Tibial nerve (tissue), 4 donors: Measurements from ENCODE around the gene ARHGEF33. TPM values are rescaled to one million over a fixed set of nuclear protein-coding genes. Genes with fewer than 3 reads are reported as not detected.
A peak's percentile ranks its signal among the peaks of the same experiment; 100 is the strongest.

ENCODE experiments used
- DNase-seq, 2 donors: peaks; one replicate each; pipeline ENCODE4 v3.0.0-alpha.2; 2019; ENCODE audit warnings: low spot score in 2 of 2
- H3K27ac ChIP-seq, 4 donors: fragments of 200-600 bp; sonication (generic) in 3 of 4; one replicate each; pipeline ENCODE4 v1.5.1; 2017 to 2019; ENCODE audit warnings: mild to moderate bottlenecking in 1 of 4
- H3K27me3 ChIP-seq, 2 donors: fragments of 200-600 bp; sonication (generic) in 1 of 2; one replicate each; pipeline versions ENCODE4 v1.5.1 to v1.6.0; 2017 to 2019
- H3K36me3 ChIP-seq, 3 donors: fragments of 200-600 bp; sonication (generic); one replicate each; pipeline ENCODE4 v1.5.1; 2018 to 2019
- H3K4me1 ChIP-seq, 4 donors: fragments of 200-600 bp; sonication (generic) in 3 of 4; one replicate each; pipeline ENCODE4 v1.5.1; 2017 to 2019
- H3K4me3 ChIP-seq, 4 donors: fragments of 200-600 bp; sonication (generic) in 3 of 4; one replicate each; pipeline ENCODE4 v1.5.1; 2017 to 2019; ENCODE audit warnings: mild to moderate bottlenecking in 1 of 4, moderate library complexity in 1 of 4
- H3K9me3 ChIP-seq, 4 donors: fragments of 200-600 bp; sonication (generic) in 3 of 4; one replicate each; pipeline ENCODE4 v1.5.1; 2017 to 2019
- EP300 ChIP-seq, 2 donors: sonication (generic); formaldehyde crosslinking; IDR thresholded peaks; one replicate each; pipeline ENCODE4 v1.6.1; 2017; ENCODE audit warnings: antibody characterized with exemption in 2 of 2, mild to moderate bottlenecking in 1 of 2
- POLR2A ChIP-seq, 2 donors: fragments of 450-650 bp; IDR thresholded peaks; one replicate each; pipeline ENCODE4 v1.6.1; 2017; ENCODE audit warnings: antibody characterized with exemption in 2 of 2, mild to moderate bottlenecking in 2 of 2, moderate library complexity in 2 of 2
- WGBS, 2 donors: methylation state at CpG; one replicate each; pipeline ENCODE4 v1.1.5; 2018; 5-methylcytosine and 5-hydroxymethylcytosine counted together
- total RNA-seq, 4 donors: library from RNA; depleted of rRNA; stranded (reverse); fragments of >200 nt; gene quantifications; one replicate each; pipeline ENCODE4 v1.1.0, GENCODE V29; 2016
- TF ChIP-seq, protein P1 (sequence below), 5 experiments: fragments of 200-600 bp in 3 of 5; fragments of 450-650 bp in 2 of 5; sonication (generic) in 3 of 5; IDR thresholded peaks; one replicate each; pipeline ENCODE4 v1.5.1; 2016 to 2019; ENCODE audit warnings: antibody characterized with exemption in 5 of 5, mild to moderate bottlenecking in 3 of 5, moderate library complexity in 2 of 5

The ARHGEF33 gene
- total RNA-seq, 4 donors from 2014 or later = 2.5 to 9.3 (median 4.1) TPM

DNA sequence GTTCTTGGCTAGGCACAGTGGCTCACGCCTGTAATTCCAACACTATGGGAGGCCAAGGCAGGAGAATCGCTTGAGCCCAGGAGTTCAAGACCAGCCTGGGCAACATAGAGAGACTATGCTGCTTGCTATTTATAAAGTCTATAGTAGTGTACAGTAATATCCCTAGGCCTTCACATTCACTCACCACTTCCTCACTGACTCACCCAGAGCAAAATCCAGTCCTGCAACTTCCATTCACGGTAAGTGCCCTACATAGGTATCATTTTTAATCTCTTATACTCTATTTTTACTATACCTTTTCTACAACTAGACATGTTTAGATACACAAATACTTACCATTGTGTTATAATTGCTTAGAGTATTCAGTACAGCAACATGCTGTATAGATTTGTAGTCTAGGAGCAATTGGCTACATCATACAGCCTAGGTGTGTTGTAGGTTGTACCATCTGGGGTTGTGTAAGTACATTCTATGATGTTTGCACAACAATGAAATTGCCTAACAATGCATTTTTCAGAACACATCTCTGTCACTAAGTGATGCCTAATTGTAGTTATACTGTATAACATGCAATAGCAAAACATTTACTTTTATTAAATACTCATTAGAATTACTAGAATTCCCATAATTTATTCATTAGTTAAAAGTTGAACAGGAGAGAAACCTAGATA is 22.8 kb upstream of the ARHGEF33 start:
- Histone ChIP-seq H3K36me3 (peaks cover 0 to 46% (median 0%) of the 10 kb centered on the region in 3 donors), H3K27me3 (no peaks in the 10 kb centered on the region), H3K27ac (no peak overlapping the region), H3K4me1 (no peaks in the 10 kb centered on the region), H3K9me3 (peaks cover 0 to 22% (median 0%) of the 10 kb centered on the region in 4 donors), H3K4me3 (no peak overlapping the region)
- no peak for TF ChIP-seq POLR2A (IDR thresholded peaks at IDR 0.05)
- TF ChIP-seq, protein P1, sequence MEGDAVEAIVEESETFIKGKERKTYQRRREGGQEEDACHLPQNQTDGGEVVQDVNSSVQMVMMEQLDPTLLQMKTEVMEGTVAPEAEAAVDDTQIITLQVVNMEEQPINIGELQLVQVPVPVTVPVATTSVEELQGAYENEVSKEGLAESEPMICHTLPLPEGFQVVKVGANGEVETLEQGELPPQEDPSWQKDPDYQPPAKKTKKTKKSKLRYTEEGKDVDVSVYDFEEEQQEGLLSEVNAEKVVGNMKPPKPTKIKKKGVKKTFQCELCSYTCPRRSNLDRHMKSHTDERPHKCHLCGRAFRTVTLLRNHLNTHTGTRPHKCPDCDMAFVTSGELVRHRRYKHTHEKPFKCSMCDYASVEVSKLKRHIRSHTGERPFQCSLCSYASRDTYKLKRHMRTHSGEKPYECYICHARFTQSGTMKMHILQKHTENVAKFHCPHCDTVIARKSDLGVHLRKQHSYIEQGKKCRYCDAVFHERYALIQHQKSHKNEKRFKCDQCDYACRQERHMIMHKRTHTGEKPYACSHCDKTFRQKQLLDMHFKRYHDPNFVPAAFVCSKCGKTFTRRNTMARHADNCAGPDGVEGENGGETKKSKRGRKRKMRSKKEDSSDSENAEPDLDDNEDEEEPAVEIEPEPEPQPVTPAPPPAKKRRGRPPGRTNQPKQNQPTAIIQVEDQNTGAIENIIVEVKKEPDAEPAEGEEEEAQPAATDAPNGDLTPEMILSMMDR (IDR thresholded peaks at IDR 0.05) = no peak
- no peak for TF ChIP-seq EP300 (IDR thresholded peaks at IDR 0.05)
- 94 to 95% methylated on average over 3 of the region's 3 CpGs for WGBS, 2 donors
- DNase-seq = no peak

DNA sequence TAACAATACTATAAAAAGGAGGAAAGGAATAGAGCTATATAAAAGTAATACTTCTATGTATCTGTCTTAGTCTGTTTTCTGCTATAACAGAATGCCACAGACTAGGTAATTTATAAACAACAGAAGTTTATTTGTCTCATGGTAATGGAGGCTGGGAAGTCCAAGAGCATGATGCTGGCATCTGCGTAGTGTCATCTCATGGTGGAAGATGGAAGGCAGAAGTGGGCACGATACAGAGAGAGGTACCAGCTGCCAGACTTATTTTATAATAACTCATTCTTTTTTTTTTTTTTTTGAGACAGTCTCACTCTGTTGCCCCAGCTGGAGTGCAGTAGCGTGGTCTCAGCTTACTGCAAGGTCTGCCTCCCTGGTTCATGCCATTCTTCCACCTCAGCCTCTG is 18.2 kb upstream of the ARHGEF33 start:
- H3K4me3 ChIP-seq = no peak overlapping the region
- WGBS, 2 donors = 98 to 99% methylated on average over 3 of the region's 3 CpGs

DNA sequence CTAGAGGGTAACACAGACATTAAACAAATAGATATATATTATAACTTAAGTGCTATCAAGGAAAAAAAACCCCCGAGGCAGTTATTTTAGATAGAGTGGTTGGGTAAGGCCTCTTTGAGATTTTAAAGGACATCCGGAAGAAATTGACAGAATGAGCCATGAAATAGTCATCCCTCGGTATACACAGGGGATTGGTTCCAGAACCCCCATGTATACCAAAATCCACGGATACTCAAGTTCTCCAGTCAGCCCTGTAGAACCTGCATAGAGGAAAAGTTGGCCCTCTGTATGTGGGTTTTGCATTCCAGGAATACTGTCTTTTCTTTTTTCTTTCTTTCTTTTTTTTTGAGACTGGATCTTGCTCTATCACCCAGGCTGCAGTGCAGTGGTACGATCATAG is 15.9 kb upstream of the ARHGEF33 start:
- Histone ChIP-seq H3K27me3 (no peaks in the 10 kb centered on the region), H3K4me3 (no peak overlapping the region), H3K4me1 (peaks cover 0 to 18% (median 4%) of the 10 kb centered on the region in 4 donors), H3K9me3 (peaks cover 0 to 26% (median 0%) of the 10 kb centered on the region in 4 donors), H3K36me3 (peaks cover 0 to 12% (median 0%) of the 10 kb centered on the region in 3 donors), H3K27ac (no peak overlapping the region)
- 71 to 73% methylated on average over 5 of the region's 5 CpGs for WGBS, 2 donors
- DNase-seq = no peak
- TF ChIP-seq, protein P1 (IDR thresholded peaks at IDR 0.05) = no peak
- no peak for TF ChIP-seq POLR2A (IDR thresholded peaks at IDR 0.05)
- no peak for TF ChIP-seq EP300 (IDR thresholded peaks at IDR 0.05)

More for the DNA sequence above, 18.2 kb upstream of the ARHGEF33 start:
- Histone ChIP-seq H3K9me3 (peaks cover 0 to 26% (median 0%) of the 10 kb centered on the region in 4 donors), H3K27me3 (no peaks in the 10 kb centered on the region), H3K27ac (no peak overlapping the region), H3K4me1 (peaks cover 0 to 11% (median 2%) of the 10 kb centered on the region in 4 donors), H3K36me3 (peaks cover 0 to 25% (median 0%) of the 10 kb centered on the region in 3 donors)
- DNase-seq = no peak
- TF ChIP-seq, protein P1 (IDR thresholded peaks at IDR 0.05) = no peak
- TF ChIP-seq EP300 (IDR thresholded peaks at IDR 0.05) (no peak), POLR2A (IDR thresholded peaks at IDR 0.05) (no peak)

DNA sequence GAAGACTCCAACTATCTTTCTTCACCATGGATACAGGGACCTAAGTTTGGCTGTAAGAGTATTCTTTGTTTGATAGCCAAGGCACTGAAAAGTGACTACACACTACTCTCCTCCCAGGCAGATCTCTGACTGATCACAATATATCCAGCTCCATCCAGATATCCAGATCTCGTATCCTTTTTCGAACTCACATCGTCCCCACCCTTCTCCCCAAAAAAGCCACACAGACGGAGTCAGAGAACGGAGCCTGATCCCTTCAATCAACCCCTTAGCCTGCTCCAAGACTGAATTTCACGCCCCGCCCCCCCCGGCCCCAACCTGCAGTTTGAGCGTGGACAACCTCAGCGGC is 14.5 kb upstream of the ARHGEF33 start:
- TF ChIP-seq EP300 (IDR thresholded peaks at IDR 0.05) (no peak), POLR2A (IDR thresholded peaks at IDR 0.05) (no peak)
- TF ChIP-seq, protein P1 (IDR thresholded peaks at IDR 0.05) = no peak
- peaks cover 0 to 17% (median 0%) of the 10 kb centered on the region in 4 donors for H3K9me3 ChIP-seq
- no peaks in the 10 kb centered on the region for H3K27me3 ChIP-seq
- peaks cover 0 to 18% (median 4%) of the 10 kb centered on the region in 4 donors for H3K4me1 ChIP-seq
- DNase-seq = no peak
- WGBS, 2 donors = 1% methylated on average over 9 to 10 of the region's 10 CpGs
- peak overlapping the region in 3 of 4 donors; percentile 54 to 82 (median 62) for H3K27ac ChIP-seq
- peak overlapping the region; percentile 62 to 97 (median 78) for H3K4me3 ChIP-seq
- peaks cover 0 to 17% (median 0%) of the 10 kb centered on the region in 3 donors for H3K36me3 ChIP-seq
